ENCODE measurements around the gene CD55.
"Not testable (repeated sequence)": the region's sequence is repeated elsewhere in the genome, so short reads cannot be mapped to it uniquely, and the experiment has no call there.

The CD55 gene

GRCh38 chr1:207305489-207305873, 16.0 kb upstream of the CD55 start:
- DNase-seq (ENCODE audit: low read depth in 2 of 2), result no peak

DNA sequence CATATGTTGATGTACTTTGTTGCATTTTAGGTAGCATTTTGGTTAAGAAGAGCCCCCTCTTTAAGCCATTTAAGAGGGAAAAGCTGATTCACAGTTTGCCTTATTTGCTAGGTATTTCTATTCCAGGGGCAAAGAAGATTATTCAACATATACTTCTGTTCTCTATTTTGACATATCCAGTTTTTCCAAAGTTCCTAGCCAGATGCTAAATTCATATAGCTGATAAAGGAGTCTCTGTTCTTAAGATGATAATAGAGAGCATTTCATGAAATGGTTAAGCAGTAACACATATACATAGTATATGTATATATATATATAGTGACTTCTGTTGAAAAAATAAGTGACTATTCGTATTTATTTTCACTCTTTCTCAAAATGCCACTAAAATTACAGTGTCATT, 15.5 kb upstream of the CD55 start:
- DNase-seq (ENCODE audit: low read depth in 2 of 2), result no peak

DNA sequence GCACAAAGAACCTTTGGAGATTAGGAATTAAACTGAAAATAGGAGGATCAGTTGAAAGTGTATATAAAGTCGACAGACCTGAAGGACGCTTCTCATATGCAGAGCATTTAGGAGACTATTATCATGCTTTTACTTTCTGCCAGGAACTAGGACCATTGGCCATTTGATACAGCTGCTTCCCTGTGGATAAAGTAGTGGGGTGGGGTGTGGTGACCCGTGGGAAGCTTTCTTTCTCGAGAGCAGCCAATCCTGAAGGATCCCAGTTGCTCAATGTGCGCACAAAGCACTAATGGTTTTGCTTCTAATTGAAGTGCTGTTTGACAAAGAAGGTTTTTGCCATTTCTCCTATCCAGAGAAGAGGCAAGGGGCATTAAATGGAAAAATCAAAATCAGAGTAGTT, 14.9 kb upstream of the CD55 start:
- DNase-seq (ENCODE audit: low read depth in 2 of 2), result no peak

DNA sequence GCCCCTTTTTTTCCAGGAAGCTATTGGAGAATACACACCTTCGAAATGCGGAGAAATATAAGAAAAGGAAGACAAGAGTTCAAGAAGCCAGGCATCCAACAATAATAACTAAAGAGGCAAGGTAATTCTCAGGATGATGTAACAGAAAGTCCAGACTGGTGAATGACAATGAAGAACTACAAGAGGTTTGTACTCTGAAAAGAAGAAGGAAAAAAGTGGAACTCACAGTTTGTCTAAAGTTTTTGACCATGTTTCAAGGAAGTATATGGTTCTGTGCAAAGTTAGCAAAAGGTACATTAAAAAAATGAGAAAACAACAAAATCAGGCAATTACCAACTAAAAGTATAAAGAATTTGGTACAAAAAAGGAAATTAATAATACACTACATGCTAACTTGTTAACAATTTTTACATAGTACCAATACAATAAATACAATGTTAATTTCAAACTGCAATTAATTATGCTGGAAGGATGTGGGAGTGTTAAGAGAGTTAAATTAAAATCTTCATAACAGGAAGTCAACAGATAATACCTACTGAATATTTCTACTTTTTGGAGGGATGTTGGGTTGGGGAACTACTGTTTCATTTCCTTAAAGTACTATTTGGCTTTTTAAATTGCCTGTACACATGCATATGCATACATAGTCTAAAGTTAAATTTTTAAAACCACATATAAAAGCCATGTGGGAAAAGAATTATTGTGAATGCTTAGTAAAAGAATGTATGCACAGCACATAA, 12.9 kb upstream of the CD55 start:
- DNase-seq (ENCODE audit: low read depth in 2 of 2), result no peak

DNA sequence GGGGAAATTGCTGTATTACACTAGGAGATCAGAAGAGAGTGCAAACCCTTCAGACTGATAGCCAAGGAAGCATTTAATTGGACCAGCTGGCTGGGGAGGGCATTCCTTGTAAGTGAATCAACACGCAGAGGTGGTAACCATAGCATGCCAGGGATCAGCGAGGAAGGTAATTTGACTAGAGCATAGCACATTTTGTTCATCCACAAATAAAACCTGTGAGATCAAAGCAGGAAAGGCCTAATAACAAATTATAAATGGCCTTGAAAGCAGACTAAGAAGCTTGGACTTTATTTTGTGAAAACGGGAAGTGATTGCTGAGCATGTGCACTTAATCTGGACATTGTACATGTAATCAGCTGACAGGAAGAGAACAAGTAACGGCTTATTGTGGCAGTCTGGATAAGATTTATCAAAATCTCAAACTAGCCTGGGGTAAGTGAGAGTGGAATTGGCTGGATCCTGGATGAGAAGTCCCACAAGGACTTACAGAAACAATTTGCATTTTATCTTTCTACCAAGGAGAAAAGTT, 11.7 kb upstream of the CD55 start:
- DNase-seq (ENCODE audit: low read depth in 2 of 2), result no peak

- no peak for DNase-seq (ENCODE audit: low read depth in 2 of 2)
These were observed 9.4 kb upstream of the CD55 start for GRCh38 chr1:207311888-207312603.

DNA sequence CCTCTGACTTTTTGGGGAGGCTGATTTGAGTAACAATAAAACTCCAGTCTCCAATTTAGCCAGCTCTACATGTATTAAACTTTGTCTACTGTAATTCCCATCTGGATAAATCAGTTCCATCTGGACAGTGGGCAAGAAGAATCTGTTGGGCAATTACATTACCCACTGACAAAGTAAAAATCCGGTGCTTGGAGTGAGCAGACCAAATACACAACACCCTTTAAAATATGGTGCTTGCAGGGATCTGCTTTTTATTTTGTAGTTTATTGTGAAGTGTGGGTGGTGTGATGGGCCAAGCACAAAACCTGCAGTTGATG, 8.9 kb upstream of the CD55 start:
- no peak for DNase-seq (ENCODE audit: low read depth in 2 of 2)

GRCh38 chr1:207313131-207313530, 8.3 kb upstream of the CD55 start:
- DNase-seq (ENCODE audit: low read depth in 2 of 2), result no peak

DNA sequence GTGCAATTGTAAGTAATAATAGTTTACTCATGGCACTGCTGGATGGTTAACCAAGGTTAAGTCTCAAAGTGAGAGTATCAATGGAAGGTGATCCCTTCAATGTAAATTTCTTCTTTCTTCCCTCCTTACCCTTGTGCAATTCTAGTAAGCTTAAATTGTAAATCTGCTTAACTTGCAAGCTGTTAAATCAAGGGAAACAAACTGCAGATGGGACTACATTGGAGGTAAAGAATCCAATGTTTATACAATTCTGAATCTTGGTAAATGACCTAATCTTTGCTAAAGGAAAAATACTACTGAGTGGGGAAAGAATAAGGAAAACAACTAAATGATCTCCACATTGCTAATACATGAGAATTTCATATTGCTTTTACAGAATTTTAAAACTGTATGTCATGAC, 6.7 kb upstream of the CD55 start:
- no peak for DNase-seq (ENCODE audit: low read depth in 2 of 2)

DNA sequence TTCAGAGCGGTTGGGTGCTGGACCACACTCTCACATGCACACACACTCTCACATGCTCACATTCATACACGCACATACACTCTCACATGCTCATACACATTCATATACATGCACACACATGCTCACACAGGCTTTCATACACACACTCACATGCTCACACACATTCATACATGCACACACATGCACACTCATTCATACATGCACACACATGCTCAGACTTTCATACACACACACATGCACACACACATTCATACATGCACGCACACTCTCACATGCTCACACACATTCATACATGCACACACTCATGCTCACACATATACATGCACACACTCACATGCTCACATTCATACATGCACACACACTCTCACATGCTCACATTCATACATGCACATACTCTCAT, 6.0 kb upstream of the CD55 start:
- no peak for DNase-seq (ENCODE audit: low read depth in 2 of 2)

DNA sequence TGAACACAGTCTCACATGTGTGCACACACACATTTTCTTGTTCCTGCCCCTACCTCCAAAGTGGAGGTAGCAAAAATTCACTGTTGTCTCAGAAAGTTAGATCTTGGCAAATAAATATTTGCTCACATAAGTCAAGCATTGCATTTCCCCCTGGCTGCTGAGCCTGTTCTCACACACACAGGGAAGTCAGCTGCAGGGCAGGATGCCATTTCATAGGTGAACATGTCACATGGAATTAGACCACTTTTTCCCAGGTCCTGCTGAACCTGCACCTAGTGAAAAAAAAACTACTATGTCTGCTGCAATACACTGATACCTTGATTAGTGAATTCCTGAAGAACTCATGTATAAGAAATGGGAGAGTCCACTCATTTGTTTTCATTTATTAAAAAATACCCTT, 5.3 kb upstream of the CD55 start:
- no peak for DNase-seq (ENCODE audit: low read depth in 2 of 2)

- no peak for DNase-seq (ENCODE audit: low read depth in 2 of 2)
These were observed 4.7 kb upstream of the CD55 start for GRCh38 chr1:207316622-207317391.

GRCh38 chr1:207317561-207317960, 3.9 kb upstream of the CD55 start:
- no peak for DNase-seq (ENCODE audit: low read depth in 2 of 2)

- DNase-seq (ENCODE audit: low read depth in 2 of 2), result no peak
These were observed 3.3 kb upstream of the CD55 start for GRCh38 chr1:207318072-207318619.

GRCh38 chr1:207319199-207319598, 2.3 kb upstream of the CD55 start:
- no peak for DNase-seq (ENCODE audit: low read depth in 2 of 2)

DNA sequence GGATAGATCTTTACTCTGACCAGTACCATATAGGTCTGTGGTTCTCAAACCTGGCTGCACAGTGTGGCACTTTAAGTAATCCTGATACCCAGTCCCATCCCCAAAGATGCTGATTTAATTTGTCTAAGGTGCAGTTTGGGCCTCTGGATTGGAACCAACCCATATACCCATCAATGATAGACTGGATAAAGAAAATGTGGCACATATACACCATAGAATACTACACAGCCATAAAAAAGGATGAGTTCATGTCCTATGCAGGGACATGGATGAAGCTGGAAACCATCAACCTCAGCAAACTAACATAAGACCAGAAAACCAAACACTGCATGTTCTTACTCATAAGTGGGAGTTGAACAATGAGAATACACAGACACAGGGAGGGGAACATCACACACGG, 1.4 kb upstream of the CD55 start:
- not testable (repeated sequence) for DNase-seq (ENCODE audit: low read depth in 2 of 2)

DNA sequence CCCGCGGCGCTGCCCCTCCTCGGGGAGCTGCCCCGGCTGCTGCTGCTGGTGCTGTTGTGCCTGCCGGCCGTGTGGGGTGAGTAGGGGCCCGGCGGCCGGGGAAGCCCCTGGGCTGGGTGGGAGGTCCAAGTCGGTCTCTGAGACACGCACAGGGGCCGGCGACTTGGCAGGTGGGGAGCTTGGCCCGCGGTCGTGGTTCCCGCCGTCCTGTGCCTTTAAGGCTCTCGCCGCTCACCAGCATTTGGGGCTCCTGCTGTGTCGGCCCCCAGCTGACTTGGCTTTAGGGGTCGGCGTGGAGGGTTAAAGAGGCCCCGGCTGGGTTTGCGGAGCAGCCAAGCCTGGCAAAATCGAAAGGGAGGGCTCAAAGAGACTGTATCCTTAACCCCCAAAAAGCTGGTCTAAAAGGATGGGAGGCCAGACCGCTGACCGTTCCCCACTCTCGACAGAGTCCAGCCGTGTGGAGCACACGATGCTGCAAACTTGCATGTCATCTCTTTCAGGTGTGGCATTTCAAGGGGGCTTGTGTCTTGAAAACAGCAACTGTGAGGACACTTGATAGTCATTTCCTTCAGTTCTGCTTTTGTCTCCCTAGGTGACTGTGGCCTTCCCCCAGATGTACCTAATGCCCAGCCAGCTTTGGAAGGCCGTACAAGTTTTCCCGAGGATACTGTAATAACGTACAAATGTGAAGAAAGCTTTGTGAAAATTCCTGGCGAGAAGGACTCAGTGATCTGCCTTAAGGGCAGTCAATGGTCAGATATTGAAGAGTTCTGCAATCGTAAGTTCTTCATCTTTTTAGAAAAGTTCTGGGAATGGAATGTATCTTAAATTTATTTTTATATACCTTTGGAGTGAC, 540 bp downstream of the CD55 start:
- no peak for DNase-seq (ENCODE audit: low read depth in 2 of 2)

GRCh38 chr1:207323425-207324225, 2.1 kb downstream of the CD55 start:
- DNase-seq (ENCODE audit: low read depth in 2 of 2), result no peak

DNA sequence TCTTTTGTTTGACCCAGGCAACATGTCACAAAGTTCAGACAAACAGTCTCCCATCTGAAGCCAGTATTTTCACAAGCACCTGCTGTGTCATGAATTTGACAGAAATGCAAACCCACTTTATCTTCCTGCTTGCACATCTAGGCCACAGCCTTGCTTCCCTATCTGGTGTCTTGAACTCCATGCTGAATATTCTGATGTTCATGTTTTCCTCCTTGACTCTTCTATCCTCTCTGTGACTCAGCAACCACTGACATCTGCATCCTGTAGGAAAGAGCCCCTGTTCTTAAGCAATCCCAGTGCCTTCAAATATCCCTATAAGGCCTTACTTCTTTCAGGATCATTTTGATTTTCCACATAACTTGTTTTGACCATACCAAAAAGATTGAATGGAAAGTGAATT, 6.5 kb downstream of the CD55 start:
- DNase-seq (ENCODE audit: low read depth in 2 of 2), result no peak

- no peak for DNase-seq (ENCODE audit: low read depth in 2 of 2)
These were observed 7.5 kb downstream of the CD55 start for GRCh38 chr1:207328908-207329440.
